Transverse colon (tissue), 4 donors: ENCODE data around the gene EFCAB14.

Source experiments
- EP300 ChIP-seq: sonication (generic); formaldehyde crosslinking; IDR thresholded peaks from one replicate; pipeline ENCODE4 v1.6.1; 2017; ENCODE audit warnings: antibody characterized with exemption, low read depth
- POLR2A ChIP-seq: fragments of 450-650 bp; IDR thresholded peaks from one replicate; pipeline ENCODE4 v1.6.1; 2016; ENCODE audit warnings: antibody characterized with exemption, mild to moderate bottlenecking, moderate library complexity
- POLR2AphosphoS5 ChIP-seq, 3 donors: sonication (generic); formaldehyde crosslinking; IDR thresholded peaks; one replicate each; pipeline ENCODE4 v1.6.1; 2016; ENCODE audit warnings: antibody characterized with exemption in 3 of 3
- TF ChIP-seq, protein P1 (sequence below), 5 experiments: fragments of 200-600 bp in 3 of 5; fragments of 450-650 bp in 2 of 5; sonication (generic) in 3 of 5; IDR thresholded peaks; 1 replicate in 2 of 5; 2 replicates in 3 of 5; pipeline ENCODE4 v1.5.1; 2016 to 2017; ENCODE audit warnings: antibody characterized with exemption in 5 of 5, inconsistent platforms in 3 of 5, mild to moderate bottlenecking in 2 of 5, moderate library complexity in 1 of 5

DNA sequence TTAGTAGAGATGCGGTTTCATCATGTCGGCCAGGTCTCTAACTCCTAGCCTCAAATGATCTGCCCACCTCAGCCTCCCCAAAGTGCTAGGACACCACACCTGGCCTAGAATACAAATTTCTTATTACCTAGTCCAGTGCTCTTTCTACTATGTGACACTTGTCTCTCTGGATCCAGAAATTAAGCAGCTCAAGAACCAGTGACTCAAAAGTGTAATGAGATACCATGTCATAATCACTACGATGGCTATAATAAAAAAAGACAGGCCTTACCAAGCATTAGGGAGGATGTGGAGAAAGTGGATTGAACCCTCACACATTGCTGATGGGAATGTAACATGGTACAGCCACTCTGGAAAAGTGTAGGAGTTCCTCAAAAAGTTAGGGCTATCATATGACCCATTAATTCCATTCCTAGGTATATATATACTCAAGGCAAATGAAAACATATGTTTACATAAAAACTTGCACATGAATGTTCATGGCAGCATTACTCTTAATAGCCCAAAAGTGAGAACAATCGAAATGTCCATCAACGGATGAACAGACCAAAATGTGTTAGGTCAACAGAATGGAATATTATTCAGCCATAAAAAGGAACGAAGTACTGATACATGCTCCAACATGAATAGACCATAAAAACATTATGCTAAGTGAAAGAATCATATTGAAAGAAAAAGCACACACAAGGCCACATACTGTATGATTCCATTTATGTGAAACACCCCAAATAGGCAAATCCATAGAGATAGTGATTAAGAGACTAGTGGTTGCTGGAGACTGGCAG lies 38.9 kb downstream of the EFCAB14 start:
- TF ChIP-seq, protein P1, sequence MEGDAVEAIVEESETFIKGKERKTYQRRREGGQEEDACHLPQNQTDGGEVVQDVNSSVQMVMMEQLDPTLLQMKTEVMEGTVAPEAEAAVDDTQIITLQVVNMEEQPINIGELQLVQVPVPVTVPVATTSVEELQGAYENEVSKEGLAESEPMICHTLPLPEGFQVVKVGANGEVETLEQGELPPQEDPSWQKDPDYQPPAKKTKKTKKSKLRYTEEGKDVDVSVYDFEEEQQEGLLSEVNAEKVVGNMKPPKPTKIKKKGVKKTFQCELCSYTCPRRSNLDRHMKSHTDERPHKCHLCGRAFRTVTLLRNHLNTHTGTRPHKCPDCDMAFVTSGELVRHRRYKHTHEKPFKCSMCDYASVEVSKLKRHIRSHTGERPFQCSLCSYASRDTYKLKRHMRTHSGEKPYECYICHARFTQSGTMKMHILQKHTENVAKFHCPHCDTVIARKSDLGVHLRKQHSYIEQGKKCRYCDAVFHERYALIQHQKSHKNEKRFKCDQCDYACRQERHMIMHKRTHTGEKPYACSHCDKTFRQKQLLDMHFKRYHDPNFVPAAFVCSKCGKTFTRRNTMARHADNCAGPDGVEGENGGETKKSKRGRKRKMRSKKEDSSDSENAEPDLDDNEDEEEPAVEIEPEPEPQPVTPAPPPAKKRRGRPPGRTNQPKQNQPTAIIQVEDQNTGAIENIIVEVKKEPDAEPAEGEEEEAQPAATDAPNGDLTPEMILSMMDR (IDR thresholded peaks at IDR 0.05) = no peak
- no peak for TF ChIP-seq POLR2A
- TF ChIP-seq POLR2AphosphoS5 (IDR thresholded peaks at IDR 0.05) = no peak
- no peak for TF ChIP-seq EP300
